Natural killer cell (primary cell): ENCODE measurements around the gene HKDC1. TPM values are rescaled to one million over a fixed set of nuclear protein-coding genes. Genes with fewer than 3 reads are reported as not detected.
A peak's percentile ranks its signal among the peaks of the same experiment; 100 is the strongest.

Experiments
- ATAC-seq, 3 donors: fragments of 150-1000 bp in 2 of 3; fragments of 200-7000 bp in 1 of 3; cut with Tn5 transposase; 1 replicate in 1 of 3; 2 replicates in 2 of 3; pipeline ENCODE4 v1.10.0; 2021; ENCODE audit warnings: mild to moderate bottlenecking in 2 of 3, moderate library complexity in 2 of 3
- DNase-seq, 2 donors: peaks; one replicate each; pipeline versions ENCODE4 v3.0.0 to v3.0.0-alpha.2; 2013 to 2021; ENCODE audit warnings: mixed read lengths in 1 of 2
- H3K27ac ChIP-seq: one replicate; pipeline ENCODE4 v1.5.1; 2013; ENCODE audit warnings: mild to moderate bottlenecking, low read length
- H3K27me3 ChIP-seq: one replicate; pipeline ENCODE4 v1.6.1; 2013; ENCODE audit warnings: low read length; ENCODE audit not compliant: control insufficient read depth, insufficient read depth
- H3K36me3 ChIP-seq: one replicate; pipeline ENCODE4 v1.6.1; 2013; ENCODE audit warnings: low read length; ENCODE audit not compliant: control insufficient read depth, insufficient read depth
- H3K4me1 ChIP-seq: one replicate; pipeline ENCODE4 v1.6.1; 2013; ENCODE audit warnings: low read length; ENCODE audit not compliant: control insufficient read depth, insufficient read depth
- H3K4me3 ChIP-seq: one replicate; pipeline ENCODE4 v1.5.1; 2013; ENCODE audit warnings: low read length
- H3K9me3 ChIP-seq: one replicate; pipeline ENCODE4 v1.6.1; 2013; ENCODE audit warnings: low read length; ENCODE audit not compliant: control insufficient read depth, insufficient read depth
- H3K27ac Mint-ChIP-seq, 2 donors: one replicate each; pipeline ENCODE4 v1.8.0; 2022; ENCODE audit warnings: mild to moderate bottlenecking in 2 of 2, mixed read lengths in 2 of 2, moderate library complexity in 1 of 2
- H3K27me3 Mint-ChIP-seq, 2 donors: one replicate each; pipeline ENCODE4 v1.8.0; 2022; ENCODE audit warnings: low read depth in 2 of 2, mixed read lengths in 2 of 2
- H3K36me3 Mint-ChIP-seq: one replicate; pipeline ENCODE4 v1.8.0; 2022; ENCODE audit warnings: mixed read lengths
- H3K4me1 Mint-ChIP-seq, 2 donors: one replicate each; pipeline ENCODE4 v1.8.0; 2022; ENCODE audit warnings: mixed read lengths in 2 of 2
- H3K4me3 Mint-ChIP-seq: one replicate; pipeline ENCODE4 v1.8.0; 2022; ENCODE audit warnings: mild to moderate bottlenecking, moderate library complexity, mixed read lengths
- H3K9me3 Mint-ChIP-seq, 2 donors: one replicate each; pipeline ENCODE4 v1.8.0; 2022; ENCODE audit warnings: mixed read lengths in 2 of 2
- CTCF ChIP-seq: fragments of 200-600 bp; IDR thresholded peaks from one replicate; pipeline ENCODE4 v1.8.0; 2022; ENCODE audit warnings: antibody characterized with exemption
- WGBS: methylation state at CpG from one replicate; pipeline ENCODE4 v1.1.7; 2013; ENCODE audit warnings: missing lambda C conversion rate; ENCODE audit not compliant: insufficient coverage; 5-methylcytosine and 5-hydroxymethylcytosine counted together
- intact Hi-C: fragments of 100-400 bp; cut with micrococcal nuclease; formaldehyde crosslinking; loops from one replicate; pipeline ENCODE4 v1.14.2; 2022
- total RNA-seq, 4 donors: library from RNA; stranded (reverse); fragments of 120-200 nt in 1 of 4; gene quantifications; one replicate each; pipeline versions ENCODE4 v1.2.3 to v1.2.4, GENCODE V29; 2013 to 2022

Gene HKDC1
- total RNA-seq, 3 donors from 2014 or later (not counting 1 experiment from before 2014, with no cell fraction given): 0.50 to 0.82 TPM; not detected in 1

- TF ChIP-seq CTCF: no peak
- no peaks in the 10 kb centered on the region for H3K9me3 ChIP-seq
- no peak for ATAC-seq
- H3K36me3 ChIP-seq: no peaks in the 10 kb centered on the region
- Mint-ChIP-seq H3K4me1 (peaks cover 35 to 54% of the 10 kb centered on the region in 2 donors), H3K27me3 (no peaks in the 10 kb centered on the region), H3K4me3 (no peak overlapping the region), H3K27ac (no peak overlapping the region), H3K36me3 (no peaks in the 10 kb centered on the region), H3K9me3 (no peaks in the 10 kb centered on the region)
- DNase-seq: no peak
- WGBS: 93% methylated on average over 4 of the region's 4 CpGs
- peaks cover 24% of the 10 kb centered on the region for H3K4me1 ChIP-seq
- H3K4me3 ChIP-seq: no peak overlapping the region
- intact Hi-C loops: no loop called here
- no peaks in the 10 kb centered on the region for H3K27me3 ChIP-seq
- H3K27ac ChIP-seq: no peak overlapping the region
Measured at GRCh38 chr10:69217119-69217754, 2.9 kb upstream of the HKDC1 start.

GRCh38 chr10:69218831-69219230 lies 1.3 kb upstream of the HKDC1 start:
- Histone ChIP-seq H3K27ac (no peak overlapping the region), H3K27me3 (no peaks in the 10 kb centered on the region), H3K4me3 (no peak overlapping the region), H3K36me3 (no peaks in the 10 kb centered on the region), H3K9me3 (no peaks in the 10 kb centered on the region), H3K4me1 (peaks cover 32% of the 10 kb centered on the region)
- no peak for ATAC-seq
- no peak for TF ChIP-seq CTCF
- no peak overlapping the region for H3K27ac Mint-ChIP-seq
- peaks cover 41 to 60% of the 10 kb centered on the region in 2 donors for H3K4me1 Mint-ChIP-seq
- H3K27me3 Mint-ChIP-seq: no peaks in the 10 kb centered on the region
- H3K9me3 Mint-ChIP-seq: no peaks in the 10 kb centered on the region
- 85% methylated on average over 4 of the region's 6 CpGs for WGBS
- no peak overlapping the region for H3K4me3 Mint-ChIP-seq
- DNase-seq: no peak
- intact Hi-C loops: no loop called here
- no peaks in the 10 kb centered on the region for H3K36me3 Mint-ChIP-seq

GRCh38 chr10:69220507-69220906 lies 375 bp downstream of the HKDC1 start:
- H3K4me3 ChIP-seq: no peak overlapping the region
- no peak for TF ChIP-seq CTCF
- 95% methylated on average over 9 of the region's 9 CpGs for WGBS
- Mint-ChIP-seq H3K27ac (peak overlapping the region in 1 of 2 donors; percentile 93), H3K9me3 (no peaks in the 10 kb centered on the region), H3K36me3 (no peaks in the 10 kb centered on the region), H3K27me3 (no peaks in the 10 kb centered on the region), H3K4me1 (peaks cover 37 to 54% of the 10 kb centered on the region in 2 donors), H3K4me3 (peak overlapping the region; percentile 17)
- no peaks in the 10 kb centered on the region for H3K27me3 ChIP-seq
- H3K4me1 ChIP-seq: peaks cover 33% of the 10 kb centered on the region
- ATAC-seq (no peak), DNase-seq (no peak)
- no peaks in the 10 kb centered on the region for H3K36me3 ChIP-seq
- no peaks in the 10 kb centered on the region for H3K9me3 ChIP-seq
- H3K27ac ChIP-seq: no peak overlapping the region
- intact Hi-C loops: no loop called here
